Spleen (tissue), 7 donors: Measurements from ENCODE around the gene GPR107.

ENCODE experiments used
- CTCF ChIP-seq, 11 experiments: fragments of 200-600 bp in 7 of 11; fragments of 450-650 bp in 4 of 11; sonication (generic) in 4 of 11; IDR thresholded peaks in 8 of 11; conservative IDR thresholded peaks in 3 of 11; 1 replicate in 7 of 11; 2 replicates in 4 of 11; pipeline versions ENCODE4 v1.4.0 to v1.8.0; 2016 to 2021; ENCODE audit warnings: antibody characterized with exemption in 11 of 11, inconsistent platforms in 4 of 11, mild to moderate bottlenecking in 1 of 11
- POLR2A ChIP-seq, 3 donors: fragments of 450-650 bp; IDR thresholded peaks; one replicate each; pipeline ENCODE4 v1.5.1; 2017; ENCODE audit warnings: antibody characterized with exemption in 3 of 3, mild to moderate bottlenecking in 1 of 3
- donor health status: DM: no; HTN: no; CAD: no; lungs with moderate emphysema.
- donor health status: DM: no; HTN: no; CAD: no.
- donor health status: DM: no; HTN: no; CAD: no.

- TF ChIP-seq CTCF (IDR thresholded peaks at IDR 0.05 in 8 of 11, conservative IDR thresholded peaks at IDR 0.05 in 3 of 11): no peak
- no peak for TF ChIP-seq POLR2A (IDR thresholded peaks at IDR 0.05)
These were observed 24.3 kb upstream of the GPR107 start for GRCh38 chr9:130029223-130029973.
